ENCODE measurements around the gene CARD6. TPM values are rescaled to one million over a fixed set of nuclear protein-coding genes. Genes with fewer than 3 reads are reported as not detected.
A peak's percentile ranks its signal among the peaks of the same experiment; 100 is the strongest.

CARD6 gene
- total and polyA plus RNA-seq, 2 of the 13 experiments (the other 11 are each of a cell fraction or from before 2014, with no cell fraction given), result 0.33 to 1.4 TPM

DNA sequence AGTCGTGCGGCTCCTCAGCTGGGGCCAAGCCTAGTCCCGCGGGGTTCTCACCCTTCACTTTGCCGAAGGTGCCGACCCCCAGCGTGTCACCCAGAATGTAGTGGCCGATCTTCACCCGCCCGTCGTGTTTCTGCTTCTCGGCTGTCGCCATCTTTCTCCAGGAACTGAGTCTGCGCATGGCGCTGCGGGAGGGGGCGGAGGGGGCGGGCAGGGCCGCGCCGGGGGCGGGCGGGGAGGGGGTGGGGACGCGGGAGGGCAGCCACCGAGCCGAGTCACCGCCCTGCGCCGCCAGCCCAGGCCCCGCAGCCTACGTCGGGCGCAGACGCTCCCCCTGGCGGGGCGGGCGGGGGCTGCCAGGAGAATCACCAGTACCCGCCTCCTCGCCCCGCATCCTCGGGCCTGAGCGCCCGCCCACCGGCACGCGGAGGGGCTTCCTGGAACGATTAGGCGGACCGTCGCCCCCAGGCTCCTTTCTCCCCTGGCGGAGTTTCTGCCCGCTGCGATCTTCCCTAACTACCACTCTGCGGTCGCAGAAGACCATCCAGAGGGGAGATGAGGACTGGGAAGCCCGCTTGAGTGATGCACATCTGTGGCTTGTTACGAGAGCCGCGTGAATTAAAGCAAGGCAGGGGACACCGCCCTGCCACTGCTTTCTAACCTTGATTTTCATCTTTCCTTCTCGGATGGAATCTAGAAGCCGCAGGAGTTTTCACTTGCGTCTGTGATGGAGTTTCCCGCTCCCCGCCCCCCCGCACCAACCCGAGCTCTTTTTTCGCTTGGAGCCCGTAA, 43.0 kb upstream of the CARD6 start, which contains the start of gene PRKAA1 (continued):
- TF ChIP-seq, protein P1, sequence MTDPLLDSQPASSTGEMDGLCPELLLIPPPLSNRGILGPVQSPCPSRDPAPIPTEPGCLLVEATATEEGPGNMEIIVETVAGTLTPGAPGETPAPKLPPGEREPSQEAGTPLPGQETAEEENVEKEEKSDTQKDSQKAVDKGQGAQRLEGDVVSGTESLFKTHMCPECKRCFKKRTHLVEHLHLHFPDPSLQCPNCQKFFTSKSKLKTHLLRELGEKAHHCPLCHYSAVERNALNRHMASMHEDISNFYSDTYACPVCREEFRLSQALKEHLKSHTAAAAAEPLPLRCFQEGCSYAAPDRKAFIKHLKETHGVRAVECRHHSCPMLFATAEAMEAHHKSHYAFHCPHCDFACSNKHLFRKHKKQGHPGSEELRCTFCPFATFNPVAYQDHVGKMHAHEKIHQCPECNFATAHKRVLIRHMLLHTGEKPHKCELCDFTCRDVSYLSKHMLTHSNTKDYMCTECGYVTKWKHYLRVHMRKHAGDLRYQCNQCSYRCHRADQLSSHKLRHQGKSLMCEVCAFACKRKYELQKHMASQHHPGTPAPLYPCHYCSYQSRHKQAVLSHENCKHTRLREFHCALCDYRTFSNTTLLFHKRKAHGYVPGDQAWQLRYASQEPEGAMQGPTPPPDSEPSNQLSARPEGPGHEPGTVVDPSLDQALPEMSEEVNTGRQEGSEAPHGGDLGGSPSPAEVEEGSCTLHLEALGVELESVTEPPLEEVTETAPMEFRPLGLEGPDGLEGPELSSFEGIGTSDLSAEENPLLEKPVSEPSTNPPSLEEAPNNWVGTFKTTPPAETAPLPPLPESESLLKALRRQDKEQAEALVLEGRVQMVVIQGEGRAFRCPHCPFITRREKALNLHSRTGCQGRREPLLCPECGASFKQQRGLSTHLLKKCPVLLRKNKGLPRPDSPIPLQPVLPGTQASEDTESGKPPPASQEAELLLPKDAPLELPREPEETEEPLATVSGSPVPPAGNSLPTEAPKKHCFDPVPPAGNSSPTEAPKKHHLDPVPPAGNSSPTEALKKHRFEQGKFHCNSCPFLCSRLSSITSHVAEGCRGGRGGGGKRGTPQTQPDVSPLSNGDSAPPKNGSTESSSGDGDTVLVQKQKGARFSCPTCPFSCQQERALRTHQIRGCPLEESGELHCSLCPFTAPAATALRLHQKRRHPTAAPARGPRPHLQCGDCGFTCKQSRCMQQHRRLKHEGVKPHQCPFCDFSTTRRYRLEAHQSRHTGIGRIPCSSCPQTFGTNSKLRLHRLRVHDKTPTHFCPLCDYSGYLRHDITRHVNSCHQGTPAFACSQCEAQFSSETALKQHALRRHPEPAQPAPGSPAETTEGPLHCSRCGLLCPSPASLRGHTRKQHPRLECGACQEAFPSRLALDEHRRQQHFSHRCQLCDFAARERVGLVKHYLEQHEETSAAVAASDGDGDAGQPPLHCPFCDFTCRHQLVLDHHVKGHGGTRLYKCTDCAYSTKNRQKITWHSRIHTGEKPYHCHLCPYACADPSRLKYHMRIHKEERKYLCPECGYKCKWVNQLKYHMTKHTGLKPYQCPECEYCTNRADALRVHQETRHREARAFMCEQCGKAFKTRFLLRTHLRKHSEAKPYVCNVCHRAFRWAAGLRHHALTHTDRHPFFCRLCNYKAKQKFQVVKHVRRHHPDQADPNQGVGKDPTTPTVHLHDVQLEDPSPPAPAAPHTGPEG (CRISPR knock-in tag; IDR thresholded peaks at IDR 0.05), result 0 out of 2 replicates have a peak, but pooled peaks have one; percentile 48
- no peak for TF ChIP-seq ZNF136 (CRISPR knock-in tag; IDR thresholded peaks at IDR 0.05; ENCODE audit: low read depth)
- TF ChIP-seq HNRNPK (IDR thresholded peaks at IDR 0.05; ENCODE audit: low read depth, low read length, poor library complexity, severe bottlenecking), result peak; percentile 6
- TF ChIP-seq SAP130 (CRISPR knock-in tag; IDR thresholded peaks at IDR 0.05; ENCODE audit: low read depth), result peak; percentile 65
- TF ChIP-seq SIN3A (IDR thresholded peaks at IDR 0.05; ENCODE audit: borderline replicate concordance, low read depth, low read length), result no peak
- no peak for TF ChIP-seq SNAI1 (CRISPR knock-in tag; IDR thresholded peaks at IDR 0.05; ENCODE audit: borderline replicate concordance)
- TF ChIP-seq ZNF207 (IDR thresholded peaks at IDR 0.05; ENCODE audit: borderline replicate concordance), result no peak
- TF ChIP-seq, protein P2, sequence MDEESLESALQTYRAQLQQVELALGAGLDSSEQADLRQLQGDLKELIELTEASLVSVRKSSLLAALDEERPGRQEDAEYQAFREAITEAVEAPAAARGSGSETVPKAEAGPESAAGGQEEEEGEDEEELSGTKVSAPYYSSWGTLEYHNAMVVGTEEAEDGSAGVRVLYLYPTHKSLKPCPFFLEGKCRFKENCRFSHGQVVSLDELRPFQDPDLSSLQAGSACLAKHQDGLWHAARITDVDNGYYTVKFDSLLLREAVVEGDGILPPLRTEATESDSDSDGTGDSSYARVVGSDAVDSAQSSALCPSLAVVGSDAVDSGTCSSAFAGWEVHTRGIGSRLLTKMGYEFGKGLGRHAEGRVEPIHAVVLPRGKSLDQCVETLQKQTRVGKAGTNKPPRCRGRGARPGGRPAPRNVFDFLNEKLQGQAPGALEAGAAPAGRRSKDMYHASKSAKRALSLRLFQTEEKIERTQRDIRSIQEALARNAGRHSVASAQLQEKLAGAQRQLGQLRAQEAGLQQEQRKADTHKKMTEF (CRISPR knock-in tag; IDR thresholded peaks at IDR 0.05), result peak; percentile 76
- TF ChIP-seq FOXK1 (CRISPR knock-in tag; IDR thresholded peaks at IDR 0.05; ENCODE audit: borderline replicate concordance, low read depth), result no peak
- TF ChIP-seq SP4 (CRISPR knock-in tag; IDR thresholded peaks at IDR 0.05), result peak; percentile 82
- peak; percentile 61 for TF ChIP-seq SALL1 (CRISPR knock-in tag; IDR thresholded peaks at IDR 0.05)
- no peak for TF ChIP-seq ZFP36L1 (CRISPR knock-in tag; IDR thresholded peaks at IDR 0.05)
- no peak for TF ChIP-seq ZFP1 (CRISPR knock-in tag; IDR thresholded peaks at IDR 0.05)
- no peak for TF ChIP-seq ARID2 (CRISPR knock-in tag; IDR thresholded peaks at IDR 0.05; ENCODE audit: borderline replicate concordance)
- TF ChIP-seq, protein P3, sequence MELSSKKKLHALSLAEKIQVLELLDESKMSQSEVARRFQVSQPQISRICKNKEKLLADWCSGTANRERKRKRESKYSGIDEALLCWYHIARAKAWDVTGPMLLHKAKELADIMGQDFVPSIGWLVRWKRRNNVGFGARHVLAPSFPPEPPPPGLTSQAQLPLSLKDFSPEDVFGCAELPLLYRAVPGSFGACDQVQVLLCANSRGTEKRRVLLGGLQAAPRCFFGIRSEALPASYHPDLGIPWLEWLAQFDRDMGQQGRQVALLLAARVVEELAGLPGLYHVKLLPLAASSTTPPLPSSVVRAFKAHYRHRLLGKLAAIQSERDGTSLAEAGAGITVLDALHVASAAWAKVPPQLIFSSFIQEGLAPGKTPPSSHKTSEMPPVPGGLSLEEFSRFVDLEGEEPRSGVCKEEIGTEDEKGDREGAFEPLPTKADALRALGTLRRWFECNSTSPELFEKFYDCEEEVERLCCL (CRISPR knock-in tag; IDR thresholded peaks at IDR 0.05; ENCODE audit: borderline replicate concordance), result no peak
- TF ChIP-seq, protein P4, sequence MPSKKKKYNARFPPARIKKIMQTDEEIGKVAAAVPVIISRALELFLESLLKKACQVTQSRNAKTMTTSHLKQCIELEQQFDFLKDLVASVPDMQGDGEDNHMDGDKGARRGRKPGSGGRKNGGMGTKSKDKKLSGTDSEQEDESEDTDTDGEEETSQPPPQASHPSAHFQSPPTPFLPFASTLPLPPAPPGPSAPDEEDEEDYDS (CRISPR knock-in tag; IDR thresholded peaks at IDR 0.05), result no peak; the same call in 1 of the 2 replicates
- TF ChIP-seq SP1 (IDR thresholded peaks at IDR 0.05), result no peak
- TF ChIP-seq SP1 (CRISPR knock-in tag; IDR thresholded peaks at IDR 0.05), result peak; percentile 45; the same call in 1 of the 2 replicates
- TF ChIP-seq ATF7 (IDR thresholded peaks at IDR 0.05), result no peak
- TF ChIP-seq ATF7 (CRISPR knock-in tag; IDR thresholded peaks at IDR 0.05), result no peak
- TF ChIP-seq ZNF17 (CRISPR knock-in tag; IDR thresholded peaks at IDR 0.05), result no peak; the same call in 1 of the 2 replicates
